ENCODE results near the gene CISD3.

Gene CISD3

DNA sequence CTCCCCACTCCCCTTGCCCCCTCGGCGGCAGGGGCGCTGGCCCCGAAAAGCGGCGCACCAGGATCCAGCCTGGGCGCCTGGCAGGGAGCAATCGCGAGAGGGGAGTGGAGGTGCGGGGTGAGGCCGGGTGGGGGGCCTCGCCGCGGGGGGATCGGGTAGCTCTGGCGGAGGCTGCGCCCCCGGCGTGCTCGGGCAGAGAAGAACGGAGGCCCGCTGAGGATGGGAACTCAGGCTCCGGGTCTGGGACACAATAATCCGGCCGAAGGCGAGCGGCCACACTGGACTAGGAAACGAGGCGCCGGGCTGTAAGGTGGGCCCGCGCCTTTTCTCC, 18.7 kb downstream of the CISD3 start:
- Histone ChIP-seq H3K9ac (ENCODE audit: low read length) (peak overlapping the region; percentile 82), H3K36me3 (ENCODE audit: control insufficient read depth, insufficient read depth, low read length, severe bottlenecking) (no peaks in the 10 kb centered on the region), H3K27me3 (replicated peaks; ENCODE audit: control insufficient read depth, insufficient read depth, low read length) (no peaks in the 10 kb centered on the region), H3K9me3 (ENCODE audit: control insufficient read depth, low read length) (no peaks in the 10 kb centered on the region), H3K4me3 (ENCODE audit: low read length) (peak overlapping the region; percentile 81), H3K4me1 (ENCODE audit: control insufficient read depth, insufficient read depth, low read length) (peaks cover 41% of the 10 kb centered on the region)
- no peak for DNase-seq (ENCODE audit: low read depth)

DNA sequence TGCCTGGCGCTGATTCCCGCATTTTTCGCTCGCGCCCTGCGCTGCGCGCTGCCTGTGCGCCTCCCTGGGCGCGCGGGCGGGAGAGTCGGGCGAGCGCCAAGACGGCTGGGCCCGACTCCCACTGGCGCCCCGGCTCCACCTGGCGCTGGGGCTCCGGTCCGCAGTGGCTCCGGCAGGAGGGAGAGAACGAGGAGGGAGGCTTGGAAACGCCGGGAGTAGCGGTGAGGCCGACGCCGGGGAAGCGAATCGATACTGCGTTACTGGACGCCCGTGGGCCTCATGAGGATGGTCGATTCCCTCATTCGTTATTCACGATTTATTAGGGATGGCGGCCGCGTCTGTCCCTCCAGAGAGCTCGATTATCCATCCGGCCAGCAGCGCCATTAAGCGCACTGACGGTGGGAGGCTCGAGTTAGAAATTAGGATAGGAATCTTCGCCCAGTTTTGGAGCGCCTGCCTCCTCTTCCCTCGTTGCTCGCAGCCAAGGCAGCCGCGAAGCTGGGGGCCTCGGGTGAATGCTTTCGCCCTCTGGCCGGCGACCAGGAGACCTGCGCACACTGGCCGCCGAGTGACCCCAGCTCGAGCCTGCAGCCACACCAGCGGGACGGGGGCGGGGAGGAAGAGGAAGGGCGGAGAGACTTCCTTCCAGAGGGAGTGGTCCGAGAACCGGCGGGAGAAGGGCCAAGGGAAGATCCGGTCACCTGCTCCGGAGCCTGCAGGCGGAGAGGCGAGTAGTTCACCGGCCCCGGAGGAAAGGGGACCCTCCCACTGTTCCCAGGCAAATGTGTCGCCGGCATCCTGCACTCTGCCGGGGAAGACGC, 19.3 kb downstream of the CISD3 start:
- Histone ChIP-seq H3K4me3 (ENCODE audit: low read length) (peak overlapping the region; percentile 81), H3K4me1 (ENCODE audit: control insufficient read depth, insufficient read depth, low read length) (peaks cover 44% of the 10 kb centered on the region), H3K27me3 (replicated peaks; ENCODE audit: control insufficient read depth, insufficient read depth, low read length) (no peaks in the 10 kb centered on the region), H3K9ac (ENCODE audit: low read length) (peak overlapping the region; percentile 82), H3K36me3 (ENCODE audit: control insufficient read depth, insufficient read depth, low read length, severe bottlenecking) (peaks cover 3% of the 10 kb centered on the region), H3K9me3 (ENCODE audit: control insufficient read depth, low read length) (no peaks in the 10 kb centered on the region)
- peak; percentile 70 for DNase-seq (ENCODE audit: low read depth)

DNA sequence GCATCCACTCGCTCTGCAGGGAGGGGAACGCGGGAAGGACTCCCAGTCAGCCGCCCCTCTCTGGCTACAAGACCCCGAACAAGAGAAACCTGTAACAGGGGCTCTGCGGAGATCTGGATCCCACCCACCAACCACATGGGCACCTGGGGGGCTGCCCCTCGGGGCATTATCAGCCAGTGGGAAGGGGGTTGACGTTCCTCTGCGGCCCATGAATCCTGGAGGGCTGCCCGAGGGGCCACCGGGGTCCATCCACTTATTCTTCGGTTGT, 19.8 kb downstream of the CISD3 start:
- peaks cover 6% of the 10 kb centered on the region for H3K36me3 ChIP-seq (ENCODE audit: control insufficient read depth, insufficient read depth, low read length, severe bottlenecking)
- H3K4me1 ChIP-seq (ENCODE audit: control insufficient read depth, insufficient read depth, low read length): peaks cover 47% of the 10 kb centered on the region
- H3K9ac ChIP-seq (ENCODE audit: low read length): peak overlapping the region; percentile 82
- DNase-seq (ENCODE audit: low read depth): no peak
- peak overlapping the region; percentile 81 for H3K4me3 ChIP-seq (ENCODE audit: low read length)
- no peaks in the 10 kb centered on the region for H3K27me3 ChIP-seq (replicated peaks; ENCODE audit: control insufficient read depth, insufficient read depth, low read length)
- no peaks in the 10 kb centered on the region for H3K9me3 ChIP-seq (ENCODE audit: control insufficient read depth, low read length)

DNA sequence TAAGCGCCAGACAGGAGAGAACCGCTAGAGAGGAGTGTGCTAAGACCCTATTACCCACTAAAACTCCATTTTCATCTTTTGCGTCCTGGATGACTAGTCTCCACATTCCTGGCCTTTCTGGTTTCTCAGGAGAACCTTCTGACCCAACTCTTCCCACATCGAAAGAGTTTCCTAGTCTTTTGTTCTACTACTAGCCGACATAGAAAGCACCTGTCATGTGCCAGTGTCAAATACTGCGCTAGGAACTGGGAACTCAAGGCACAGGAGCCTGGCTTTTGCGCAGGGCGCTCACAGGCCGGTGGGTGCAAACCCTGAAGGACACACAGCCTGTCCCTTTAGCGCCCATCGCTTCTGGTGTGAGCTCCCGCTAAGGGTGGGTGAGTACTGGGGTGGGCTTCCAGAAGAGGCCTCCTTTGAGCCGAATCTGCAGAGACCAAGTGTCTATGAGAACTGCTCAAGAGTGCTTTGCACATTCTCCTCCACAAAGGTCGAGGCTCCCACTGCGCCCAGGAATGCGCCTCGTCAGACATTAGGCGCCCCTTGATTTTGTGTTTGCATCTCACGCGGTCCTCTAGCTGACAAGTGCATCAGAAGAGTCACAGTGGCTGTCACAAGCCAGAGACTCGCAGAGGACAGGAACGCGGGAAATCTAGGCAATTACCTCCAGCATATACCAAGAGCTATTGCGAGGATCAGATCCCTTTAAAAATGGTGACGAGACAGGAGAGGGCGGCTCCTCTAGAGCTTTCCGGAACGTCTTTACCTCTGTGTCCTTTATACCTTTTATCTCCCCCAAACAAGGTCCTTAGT, 20.4 kb downstream of the CISD3 start:
- H3K4me1 ChIP-seq (ENCODE audit: control insufficient read depth, insufficient read depth, low read length): peaks cover 47% of the 10 kb centered on the region
- H3K36me3 ChIP-seq (ENCODE audit: control insufficient read depth, insufficient read depth, low read length, severe bottlenecking): peaks cover 6% of the 10 kb centered on the region
- peak; percentile 52 for DNase-seq (ENCODE audit: low read depth)
- H3K9me3 ChIP-seq (ENCODE audit: control insufficient read depth, low read length): no peaks in the 10 kb centered on the region
- peak overlapping the region; percentile 97 for H3K4me3 ChIP-seq (ENCODE audit: low read length)
- H3K27me3 ChIP-seq (replicated peaks; ENCODE audit: control insufficient read depth, insufficient read depth, low read length): no peaks in the 10 kb centered on the region
- H3K9ac ChIP-seq (ENCODE audit: low read length): peak overlapping the region; percentile 14

DNA sequence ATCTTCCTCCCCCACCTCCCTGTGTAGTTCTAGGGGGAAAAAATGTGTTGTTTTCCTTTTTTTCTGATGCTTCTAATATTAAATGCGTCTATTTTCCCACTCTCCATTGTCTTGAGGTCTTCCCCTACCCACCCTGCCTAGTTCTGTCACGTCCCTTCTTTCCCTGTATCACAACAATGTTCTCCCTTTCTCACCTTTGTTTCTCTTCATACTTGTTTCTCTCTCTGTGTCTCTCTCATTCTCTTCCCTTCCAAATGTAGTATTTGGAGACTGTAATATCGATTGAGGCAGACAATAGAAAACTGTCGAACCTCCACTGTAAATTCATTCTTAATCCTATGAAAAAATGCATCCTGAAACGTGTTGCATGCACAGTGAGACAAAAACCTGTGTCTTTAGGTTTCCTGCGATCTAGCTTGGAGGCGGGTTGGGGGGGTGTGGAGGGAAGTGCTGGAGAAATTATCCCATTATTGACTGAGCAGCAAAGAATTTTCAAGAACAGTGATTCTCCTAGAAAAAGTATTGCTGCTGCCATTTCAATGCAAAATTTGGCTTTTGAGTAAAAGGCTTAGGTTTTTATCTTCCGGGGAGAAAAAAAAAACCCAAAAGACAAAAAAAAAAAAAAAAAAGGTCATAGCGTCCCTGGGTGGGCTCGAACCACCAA, 21.1 kb downstream of the CISD3 start:
- H3K4me1 ChIP-seq (ENCODE audit: control insufficient read depth, insufficient read depth, low read length): peaks cover 44% of the 10 kb centered on the region
- H3K4me3 ChIP-seq (ENCODE audit: low read length): peak overlapping the region; percentile 97
- peaks cover 14% of the 10 kb centered on the region for H3K36me3 ChIP-seq (ENCODE audit: control insufficient read depth, insufficient read depth, low read length, severe bottlenecking)
- H3K27me3 ChIP-seq (replicated peaks; ENCODE audit: control insufficient read depth, insufficient read depth, low read length): no peaks in the 10 kb centered on the region
- H3K9ac ChIP-seq (ENCODE audit: low read length): peak overlapping the region; percentile 14
- H3K9me3 ChIP-seq (ENCODE audit: control insufficient read depth, low read length): no peaks in the 10 kb centered on the region
- no peak for DNase-seq (ENCODE audit: low read depth)

DNA sequence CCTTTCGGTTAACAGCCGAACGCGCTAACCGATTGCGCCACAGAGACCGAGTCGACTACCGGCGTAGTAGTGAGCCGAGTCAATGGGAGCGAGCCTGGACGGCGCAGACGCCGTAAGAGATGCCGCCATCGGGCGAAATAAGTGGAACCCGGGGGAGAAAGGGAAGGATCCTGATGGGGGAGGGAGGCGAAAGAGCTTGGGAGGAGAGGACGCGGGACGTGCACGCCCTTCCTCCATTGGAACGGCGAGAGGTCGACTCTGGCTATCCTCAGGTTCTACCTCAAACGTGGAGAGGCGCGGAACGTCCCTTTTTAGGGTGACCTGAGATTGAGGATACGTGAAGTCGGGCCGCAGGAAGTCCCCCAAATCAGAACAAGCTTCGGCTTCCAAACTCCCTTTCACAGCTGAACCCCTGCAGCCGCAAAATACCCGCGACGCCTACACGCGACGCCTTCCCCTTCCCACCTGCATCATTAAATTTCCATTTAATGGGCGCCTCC, 21.7 kb downstream of the CISD3 start:
- Histone ChIP-seq H3K4me1 (ENCODE audit: control insufficient read depth, insufficient read depth, low read length) (peaks cover 38% of the 10 kb centered on the region), H3K4me3 (ENCODE audit: low read length) (peak overlapping the region; percentile 97), H3K9ac (ENCODE audit: low read length) (peak overlapping the region; percentile 86), H3K9me3 (ENCODE audit: control insufficient read depth, low read length) (no peaks in the 10 kb centered on the region), H3K36me3 (ENCODE audit: control insufficient read depth, insufficient read depth, low read length, severe bottlenecking) (peaks cover 19% of the 10 kb centered on the region), H3K27me3 (replicated peaks; ENCODE audit: control insufficient read depth, insufficient read depth, low read length) (no peaks in the 10 kb centered on the region)
- DNase-seq (ENCODE audit: low read depth): peak; percentile 92

DNA sequence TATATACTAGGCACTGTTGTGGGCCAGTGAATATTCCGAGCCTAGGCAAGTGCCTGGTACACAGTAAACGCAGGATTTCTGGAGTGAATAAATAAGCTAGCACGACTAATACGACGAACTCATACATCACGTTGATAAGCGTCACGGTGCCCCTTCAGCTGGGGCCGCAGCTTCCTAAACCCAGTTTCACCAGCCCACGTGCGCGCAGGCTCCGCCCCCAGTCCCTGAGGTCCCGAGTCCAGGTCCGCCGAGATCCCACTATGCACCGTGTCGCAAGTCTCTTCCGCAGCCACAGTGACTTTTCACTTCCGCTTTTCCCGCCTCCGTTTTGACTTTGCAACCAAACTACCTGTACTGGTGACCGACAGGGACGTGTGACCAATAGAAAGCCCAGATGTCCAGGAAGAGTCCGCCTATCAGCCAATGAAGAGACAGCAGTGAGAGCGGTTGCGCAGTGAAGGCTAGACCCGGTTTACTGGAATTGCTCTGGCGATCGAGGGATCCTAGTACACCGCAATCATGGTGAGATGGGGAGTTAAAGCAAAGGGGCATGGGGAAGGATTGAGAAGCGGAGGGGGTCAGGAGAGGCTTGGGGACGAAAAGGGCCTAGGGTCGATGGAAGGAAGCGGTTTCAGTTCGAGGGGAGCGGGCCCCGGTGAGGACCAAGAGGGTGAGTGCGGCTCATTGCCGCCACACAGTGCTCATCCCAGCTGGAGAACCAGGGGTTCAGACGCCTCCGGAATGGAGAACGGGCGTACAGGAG, 22.3 kb downstream of the CISD3 start, which contains the start of gene PSMB3:
Gene PSMB3, plus strand, starts transcription at position 434 of the 763 bp plus-strand sequence. Its CDS starts 86 bp downstream, at position 520.
- peak; percentile 99 for DNase-seq (ENCODE audit: low read depth)
- Histone ChIP-seq H3K36me3 (ENCODE audit: control insufficient read depth, insufficient read depth, low read length, severe bottlenecking) (peaks cover 25% of the 10 kb centered on the region), H3K4me1 (ENCODE audit: control insufficient read depth, insufficient read depth, low read length) (peaks cover 37% of the 10 kb centered on the region), H3K9me3 (ENCODE audit: control insufficient read depth, low read length) (no peaks in the 10 kb centered on the region), H3K4me3 (ENCODE audit: low read length) (peak within 1 kb of the TSS; percentile 97), H3K27me3 (replicated peaks; ENCODE audit: control insufficient read depth, insufficient read depth, low read length) (no peaks in the 10 kb centered on the region), H3K9ac (ENCODE audit: low read length) (peak within 1 kb of the TSS; percentile 99)

DNA sequence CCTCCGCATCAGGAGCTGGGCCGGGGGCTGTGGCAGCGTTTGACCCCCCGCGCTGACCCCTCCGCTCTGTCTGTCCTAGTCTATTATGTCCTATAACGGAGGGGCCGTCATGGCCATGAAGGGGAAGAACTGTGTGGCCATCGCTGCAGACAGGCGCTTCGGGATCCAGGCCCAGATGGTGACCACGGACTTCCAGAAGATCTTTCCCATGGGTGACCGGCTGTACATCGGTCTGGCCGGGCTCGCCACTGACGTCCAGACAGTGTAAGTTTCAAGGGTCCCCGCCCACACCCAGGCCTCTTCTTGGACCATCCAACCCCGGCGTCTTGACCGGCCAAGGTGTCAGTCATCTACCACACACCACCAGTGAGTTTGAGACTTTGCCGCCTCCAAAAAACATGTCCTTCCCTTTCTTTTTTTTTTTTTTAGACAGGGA, 22.9 kb downstream of the CISD3 start:
- H3K4me1 ChIP-seq (ENCODE audit: control insufficient read depth, insufficient read depth, low read length): peaks cover 37% of the 10 kb centered on the region
- H3K9me3 ChIP-seq (ENCODE audit: control insufficient read depth, low read length): no peaks in the 10 kb centered on the region
- DNase-seq (ENCODE audit: low read depth): no peak
- peak overlapping the region; percentile 99 for H3K9ac ChIP-seq (ENCODE audit: low read length)
- H3K4me3 ChIP-seq (ENCODE audit: low read length): peak overlapping the region; percentile 97
- peaks cover 30% of the 10 kb centered on the region for H3K36me3 ChIP-seq (ENCODE audit: control insufficient read depth, insufficient read depth, low read length, severe bottlenecking)
- H3K27me3 ChIP-seq (replicated peaks; ENCODE audit: control insufficient read depth, insufficient read depth, low read length): no peaks in the 10 kb centered on the region

DNA sequence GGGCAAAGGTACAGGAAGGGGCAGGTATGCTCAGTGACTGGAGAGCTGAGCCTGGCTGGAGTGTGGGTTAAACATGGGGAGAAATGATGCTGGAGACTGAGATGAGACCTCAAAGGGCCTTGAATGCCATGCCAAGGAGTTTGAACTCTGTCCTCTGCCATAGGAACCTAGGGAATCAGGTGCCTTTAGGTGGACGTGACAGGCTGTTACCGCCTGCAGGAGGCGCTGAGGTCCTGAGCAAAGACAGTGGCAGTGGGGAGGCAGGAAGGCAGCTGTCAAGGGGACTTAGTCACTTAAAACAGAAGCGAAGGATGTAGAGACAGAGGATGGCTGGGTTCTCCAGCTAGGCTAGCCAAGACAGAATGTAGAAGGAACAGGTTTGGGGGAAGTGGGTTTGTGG, 31.5 kb downstream of the CISD3 start:
- Histone ChIP-seq H3K4me3 (ENCODE audit: low read length) (no peak overlapping the region), H3K9me3 (ENCODE audit: control insufficient read depth, low read length) (no peaks in the 10 kb centered on the region), H3K4me1 (ENCODE audit: control insufficient read depth, insufficient read depth, low read length) (no peaks in the 10 kb centered on the region), H3K27me3 (replicated peaks; ENCODE audit: control insufficient read depth, insufficient read depth, low read length) (no peaks in the 10 kb centered on the region), H3K9ac (ENCODE audit: low read length) (no peak overlapping the region), H3K36me3 (ENCODE audit: control insufficient read depth, insufficient read depth, low read length, severe bottlenecking) (peaks cover 92% of the 10 kb centered on the region)
- peak; percentile 13 for DNase-seq (ENCODE audit: low read depth)

DNA sequence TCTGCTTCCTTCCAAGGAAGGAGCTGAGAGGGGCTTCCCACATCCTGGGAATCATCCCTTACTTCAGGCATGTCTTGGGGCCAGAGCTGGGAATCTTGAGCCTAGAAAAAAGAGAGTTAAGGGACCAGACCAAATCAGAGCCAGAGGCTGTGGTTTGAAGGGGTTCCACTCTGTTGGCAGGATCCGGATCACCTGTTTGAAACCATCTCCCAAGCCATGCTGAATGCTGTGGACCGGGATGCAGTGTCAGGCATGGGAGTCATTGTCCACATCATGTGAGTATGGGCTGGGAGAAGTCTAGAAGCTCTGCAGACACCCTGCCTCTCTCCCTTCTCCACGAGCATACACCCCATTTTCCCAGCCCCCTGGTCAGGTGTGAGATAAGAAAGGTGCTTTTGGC, 32.1 kb downstream of the CISD3 start:
- H3K9me3 ChIP-seq (ENCODE audit: control insufficient read depth, low read length): no peaks in the 10 kb centered on the region
- H3K36me3 ChIP-seq (ENCODE audit: control insufficient read depth, insufficient read depth, low read length, severe bottlenecking): peaks cover 93% of the 10 kb centered on the region
- H3K4me1 ChIP-seq (ENCODE audit: control insufficient read depth, insufficient read depth, low read length): no peaks in the 10 kb centered on the region
- no peak for DNase-seq (ENCODE audit: low read depth)
- no peak overlapping the region for H3K9ac ChIP-seq (ENCODE audit: low read length)
- H3K4me3 ChIP-seq (ENCODE audit: low read length): no peak overlapping the region
- no peaks in the 10 kb centered on the region for H3K27me3 ChIP-seq (replicated peaks; ENCODE audit: control insufficient read depth, insufficient read depth, low read length)
